Neural crest cell (in vitro differentiated cells): ENCODE results near the gene COQ10A. TPM values are rescaled to one million over a fixed set of nuclear protein-coding genes. Genes with fewer than 3 reads are reported as not detected.

Experiments used
- DNase-seq: peaks from one replicate; pipeline ENCODE4 v3.0.0; 2021; ENCODE audit warnings: low read depth, mixed read lengths, low spot score
- H3K27ac Mint-ChIP-seq: one replicate; pipeline ENCODE4 v1.8.0; 2021; ENCODE audit warnings: mild to moderate bottlenecking, mixed read lengths; ENCODE audit not compliant: unreplicated experiment
- H3K27me3 Mint-ChIP-seq: 2 replicates; pipeline ENCODE4 v1.8.0; 2021; ENCODE audit warnings: low read depth, mild to moderate bottlenecking, mixed read lengths
- H3K36me3 Mint-ChIP-seq: 2 replicates; pipeline ENCODE4 v1.8.0; 2021; ENCODE audit warnings: low read depth, mild to moderate bottlenecking, mixed read lengths
- H3K4me1 Mint-ChIP-seq: 2 replicates; pipeline ENCODE4 v1.8.0; 2021; ENCODE audit warnings: mixed read lengths
- H3K4me3 Mint-ChIP-seq: one replicate; pipeline ENCODE4 v1.8.0; 2021; ENCODE audit warnings: mild to moderate bottlenecking, mixed read lengths
- H3K9me3 Mint-ChIP-seq: 2 replicates; pipeline ENCODE4 v1.8.0; 2021; ENCODE audit warnings: mixed read lengths
- CTCF ChIP-seq: fragments of 200-600 bp; sonication (generic); conservative IDR thresholded peaks from 2 replicates; pipeline ENCODE4 v1.5.0; 2021; ENCODE audit warnings: antibody characterized with exemption, mild to moderate bottlenecking
- total RNA-seq: library from RNA; stranded (reverse); gene quantifications from 2 replicates; pipeline ENCODE4 v1.2.1, GENCODE V29; 2021

Gene COQ10A
- total RNA-seq, 1 donor from 2014 or later: 23.3 TPM

DNA sequence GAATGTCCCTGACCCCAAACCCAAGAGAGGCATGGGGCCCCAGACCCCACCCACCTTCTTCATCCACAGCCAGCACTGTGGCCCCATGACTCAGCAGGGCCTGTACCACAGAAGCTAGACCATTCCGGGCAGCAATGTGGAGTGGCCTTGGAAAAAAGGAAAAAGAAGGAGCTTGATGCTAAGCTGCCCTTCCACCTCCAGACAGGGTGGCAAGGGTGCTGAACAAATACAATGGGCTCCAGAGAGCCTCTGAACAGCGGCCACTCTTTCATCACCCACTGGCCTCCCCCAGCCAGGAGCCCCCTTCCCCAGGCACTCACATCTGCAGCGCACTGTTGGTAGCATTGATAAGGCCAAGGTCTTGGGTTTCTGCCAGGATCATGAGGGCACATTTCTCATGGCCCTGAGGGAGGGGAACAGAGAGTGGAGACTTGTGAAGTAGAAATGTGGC is 23.0 kb upstream of the COQ10A start:
- H3K36me3 Mint-ChIP-seq: peaks cover 18% of the 10 kb centered on the region
- no peaks in the 10 kb centered on the region for H3K9me3 Mint-ChIP-seq
- no peak overlapping the region for H3K4me3 Mint-ChIP-seq

GRCh38 chr12:56244494-56244893 is 22.2 kb upstream of the COQ10A start:
- H3K4me3 Mint-ChIP-seq: no peak overlapping the region
- H3K27me3 Mint-ChIP-seq: no peaks in the 10 kb centered on the region
- H3K9me3 Mint-ChIP-seq: no peaks in the 10 kb centered on the region
- H3K4me1 Mint-ChIP-seq: peaks cover 16% of the 10 kb centered on the region
- peaks cover 22% of the 10 kb centered on the region for H3K36me3 Mint-ChIP-seq
- TF ChIP-seq CTCF: no peak
- no peak for DNase-seq
- no peak overlapping the region for H3K27ac Mint-ChIP-seq

More for the DNA sequence above, 23.0 kb upstream of the COQ10A start:
- Mint-ChIP-seq H3K4me1 (peaks cover 16% of the 10 kb centered on the region), H3K27ac (no peak overlapping the region), H3K27me3 (no peaks in the 10 kb centered on the region)
- no peak for TF ChIP-seq CTCF
- DNase-seq: no peak

GRCh38 chr12:56247923-56248322 is 18.8 kb upstream of the COQ10A start:
- Mint-ChIP-seq H3K27ac (no peak overlapping the region), H3K9me3 (no peaks in the 10 kb centered on the region), H3K36me3 (peaks cover 13% of the 10 kb centered on the region), H3K27me3 (no peaks in the 10 kb centered on the region), H3K4me1 (no peaks in the 10 kb centered on the region), H3K4me3 (no peak overlapping the region)
- no peak for TF ChIP-seq CTCF
- no peak for DNase-seq

GRCh38 chr12:56248711-56249110 is 18.0 kb upstream of the COQ10A start:
- no peak for TF ChIP-seq CTCF
- H3K4me3 Mint-ChIP-seq: peak overlapping the region; percentile 33
- DNase-seq: no peak
- H3K4me1 Mint-ChIP-seq: no peaks in the 10 kb centered on the region
- no peaks in the 10 kb centered on the region for H3K9me3 Mint-ChIP-seq
- no peaks in the 10 kb centered on the region for H3K27me3 Mint-ChIP-seq
- peaks cover 13% of the 10 kb centered on the region for H3K36me3 Mint-ChIP-seq
- H3K27ac Mint-ChIP-seq: no peak overlapping the region

DNA sequence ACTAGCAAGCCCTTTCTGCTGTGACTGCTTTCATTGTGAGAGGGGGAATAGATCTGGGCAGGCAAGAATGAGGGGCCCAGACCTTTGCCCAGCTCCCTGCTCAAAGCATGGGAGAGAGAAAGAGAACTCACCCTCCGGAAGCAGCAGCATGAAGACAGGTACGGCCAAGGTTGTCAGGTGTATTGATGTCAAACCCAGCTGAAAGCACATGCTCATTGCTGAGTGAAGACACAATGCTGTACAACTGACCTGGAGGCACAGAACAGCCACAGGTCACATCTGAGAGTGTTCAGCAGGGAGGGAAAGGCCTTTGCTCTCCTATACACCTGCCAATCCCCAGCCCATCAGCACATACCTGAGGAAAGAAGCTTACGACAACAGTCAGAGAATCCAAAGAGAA is 14.1 kb upstream of the COQ10A start:
- Mint-ChIP-seq H3K36me3 (peaks cover 14% of the 10 kb centered on the region), H3K27ac (no peak overlapping the region), H3K9me3 (no peaks in the 10 kb centered on the region), H3K4me3 (no peak overlapping the region), H3K27me3 (no peaks in the 10 kb centered on the region), H3K4me1 (peaks cover 17% of the 10 kb centered on the region)
- no peak for DNase-seq
- no peak for TF ChIP-seq CTCF

DNA sequence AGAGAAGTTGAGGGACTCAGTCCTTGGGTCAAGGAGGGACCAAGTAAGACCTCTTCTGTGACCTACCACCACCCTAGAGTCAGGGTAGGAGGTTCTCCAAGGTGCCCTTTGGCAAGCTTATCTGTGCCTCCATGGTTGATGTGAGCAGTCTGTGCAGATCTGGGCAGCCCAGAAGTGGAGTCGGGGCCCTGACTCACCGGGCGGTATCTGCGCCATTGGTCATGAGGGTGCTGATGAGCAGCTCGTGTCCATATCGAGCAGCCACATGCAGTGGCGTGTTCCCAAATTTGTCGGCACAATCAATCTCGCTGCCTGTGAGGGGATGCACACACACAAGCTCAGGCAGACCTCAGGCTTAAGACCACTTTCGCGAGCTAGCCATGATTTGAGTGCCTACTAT is 13.7 kb upstream of the COQ10A start:
- peak overlapping the region; percentile 48 for H3K4me3 Mint-ChIP-seq
- H3K27me3 Mint-ChIP-seq: no peaks in the 10 kb centered on the region
- H3K4me1 Mint-ChIP-seq: peaks cover 17% of the 10 kb centered on the region
- H3K36me3 Mint-ChIP-seq: peaks cover 14% of the 10 kb centered on the region
- H3K9me3 Mint-ChIP-seq: no peaks in the 10 kb centered on the region
- no peak for TF ChIP-seq CTCF
- DNase-seq: no peak
- no peak overlapping the region for H3K27ac Mint-ChIP-seq
